Measurements from ENCODE around the gene CORO7. TPM values are rescaled to one million over a fixed set of nuclear protein-coding genes. Genes with fewer than 3 reads are reported as not detected.

CORO7 gene
- total RNA-seq, 1 experiment from 2014 or later: 14.3 TPM

GRCh38 chr16:4375717-4376116 lies 40.7 kb downstream of the CORO7 start:
- H3K9me2 ChIP-seq (replicated peaks; ENCODE audit: low read length): no peaks in the 10 kb centered on the region
- no peak overlapping the region for H3K9ac ChIP-seq (ENCODE audit: low read length)
- ChIA-PET POLR2A (ENCODE audit: unreplicated experiment) (no interaction called here), CTCF (no interaction called here)
- H3K79me2 ChIP-seq (ENCODE audit: low read length): peaks cover 20% of the 10 kb centered on the region
- H3K27me3 ChIP-seq (ENCODE audit: low read length): no peaks in the 10 kb centered on the region
- TF ChIP-seq EZH2phosphoT487 (IDR thresholded peaks at IDR 0.05; ENCODE audit: borderline replicate concordance, low read length): no peak
- TF ChIP-seq EZH2 (IDR thresholded peaks at IDR 0.05; ENCODE audit: low read length, unreplicated experiment): no peak
- TF ChIP-seq CTCF (conservative IDR thresholded peaks at IDR 0.05; ENCODE audit: low read depth, low read length): no peak
- no peaks in the 10 kb centered on the region for H3K36me3 ChIP-seq (ENCODE audit: low read depth, low read length)
- H3K4me3 ChIP-seq (ENCODE audit: low read length): no peak overlapping the region
- no peaks in the 10 kb centered on the region for H3K9me3 ChIP-seq (ENCODE audit: low read length)
- ATAC-seq (no peak), DNase-seq (no peak)
- intact Hi-C loops (cut with micrococcal nuclease): no loop called here
- peak overlapping the region; percentile 39 for H3K27ac ChIP-seq (ENCODE audit: low read length)
- peak overlapping the region; percentile 64; the same call in 1 of the 2 replicates for H3K4me2 ChIP-seq (ENCODE audit: low read length)
- no peaks in the 10 kb centered on the region for H3F3A ChIP-seq (ENCODE audit: low read length, unreplicated experiment)
- no peak overlapping the region for H2AFZ ChIP-seq (ENCODE audit: low read length)
- H4K20me1 ChIP-seq (ENCODE audit: low read length): peaks cover 9% of the 10 kb centered on the region; the same call in 1 of the 2 replicates
- no TSS peak for BruUV-seq (replicated peaks)
- H3K4me1 ChIP-seq (ENCODE audit: insufficient read depth, low read length): peaks cover 53% of the 10 kb centered on the region

- Histone ChIP-seq H3K79me2 (ENCODE audit: low read length) (peaks cover 20% of the 10 kb centered on the region), H3K4me1 (ENCODE audit: insufficient read depth, low read length) (peaks cover 58% of the 10 kb centered on the region), H3K9ac (ENCODE audit: low read length) (no peak overlapping the region), H4K20me1 (ENCODE audit: low read length) (peaks cover 9% of the 10 kb centered on the region; the same call in 1 of the 2 replicates), H3K9me2 (replicated peaks; ENCODE audit: low read length) (no peaks in the 10 kb centered on the region), H3K36me3 (ENCODE audit: low read depth, low read length) (no peaks in the 10 kb centered on the region), H3F3A (ENCODE audit: low read length, unreplicated experiment) (no peaks in the 10 kb centered on the region), H3K9me3 (ENCODE audit: low read length) (no peaks in the 10 kb centered on the region), H3K27me3 (ENCODE audit: low read length) (no peaks in the 10 kb centered on the region), H3K27ac (ENCODE audit: low read length) (peak overlapping the region; percentile 17), H3K4me2 (ENCODE audit: low read length) (peak overlapping the region; percentile 100), H3K4me3 (ENCODE audit: low read length) (peak overlapping the region; percentile 91; the same call in 1 of the 2 replicates), H2AFZ (ENCODE audit: low read length) (no peak overlapping the region)
- ChIA-PET POLR2A (ENCODE audit: unreplicated experiment) (no interaction called here), CTCF (no interaction called here)
- peak; percentile 1; the same call in 1 of the 2 replicates for ATAC-seq
- BruUV-seq (replicated peaks): no TSS peak
- peak; percentile 48 for DNase-seq
- intact Hi-C loops (cut with micrococcal nuclease): no loop called here
- TF ChIP-seq EZH2phosphoT487 (IDR thresholded peaks at IDR 0.05; ENCODE audit: borderline replicate concordance, low read length): no peak
- TF ChIP-seq EZH2 (IDR thresholded peaks at IDR 0.05; ENCODE audit: low read length, unreplicated experiment): no peak
- no peak for TF ChIP-seq CTCF (conservative IDR thresholded peaks at IDR 0.05; ENCODE audit: low read depth, low read length)
Observed at GRCh38 chr16:4373909-4374742, 42.3 kb downstream of the CORO7 start.
